ENCODE measurements around the gene KCNC4.

KCNC4 gene

GRCh38 chr1:110209715-110210603 is at the start of gene KCNC4:
TSS of gene KCNC4 (plus strand) at chr1:110210314. CDS start at chr1:110211500, 1,186 bp downstream.
- DNase-seq (ENCODE audit: low read depth, low spot score), result peak; percentile 65

- no peak for DNase-seq (ENCODE audit: low read depth, low spot score)
These were observed 49.5 kb upstream of the KCNC4 start for GRCh38 chr1:110160538-110161100.

- DNase-seq (ENCODE audit: low read depth, low spot score), result no peak
These were observed 48.9 kb upstream of the KCNC4 start for GRCh38 chr1:110161165-110161564.

- DNase-seq (ENCODE audit: low read depth, low spot score), result no peak
These were observed 48.3 kb upstream of the KCNC4 start for GRCh38 chr1:110161849-110162248.

- no peak for DNase-seq (ENCODE audit: low read depth, low spot score)
These were observed 46.5 kb upstream of the KCNC4 start for GRCh38 chr1:110163591-110163990.

GRCh38 chr1:110164725-110165350 is 45.3 kb upstream of the KCNC4 start:
- DNase-seq (ENCODE audit: low read depth, low spot score), result no peak

- DNase-seq (ENCODE audit: low read depth, low spot score), result no peak
These were observed 44.3 kb upstream of the KCNC4 start for GRCh38 chr1:110165761-110166231.

- no peak for DNase-seq (ENCODE audit: low read depth, low spot score)
These were observed 43.3 kb upstream of the KCNC4 start for GRCh38 chr1:110166861-110167260.

- peak; percentile 18 for DNase-seq (ENCODE audit: low read depth, low spot score)
These were observed 39.1 kb upstream of the KCNC4 start for GRCh38 chr1:110170766-110171733.

- DNase-seq (ENCODE audit: low read depth, low spot score), result no peak
These were observed 38.1 kb upstream of the KCNC4 start for GRCh38 chr1:110172001-110172400.

- DNase-seq (ENCODE audit: low read depth, low spot score), result peak; percentile 13
These were observed 36.5 kb upstream of the KCNC4 start for GRCh38 chr1:110173466-110174105.

GRCh38 chr1:110174961-110175360 is 35.2 kb upstream of the KCNC4 start:
- DNase-seq (ENCODE audit: low read depth, low spot score), result no peak

- DNase-seq (ENCODE audit: low read depth, low spot score), result no peak
These were observed 33.7 kb upstream of the KCNC4 start for GRCh38 chr1:110176299-110176956.

GRCh38 chr1:110177775-110178174 is 32.3 kb upstream of the KCNC4 start:
- DNase-seq (ENCODE audit: low read depth, low spot score), result no peak

- no peak for DNase-seq (ENCODE audit: low read depth, low spot score)
These were observed 26.4 kb upstream of the KCNC4 start for GRCh38 chr1:110183642-110184167.

GRCh38 chr1:110184446-110184845 is 25.7 kb upstream of the KCNC4 start:
- DNase-seq (ENCODE audit: low read depth, low spot score), result no peak

GRCh38 chr1:110185181-110185580 is 24.9 kb upstream of the KCNC4 start:
- no peak for DNase-seq (ENCODE audit: low read depth, low spot score)

GRCh38 chr1:110186558-110186957 is 23.6 kb upstream of the KCNC4 start:
- no peak for DNase-seq (ENCODE audit: low read depth, low spot score)

GRCh38 chr1:110187139-110187890 is 22.8 kb upstream of the KCNC4 start:
- DNase-seq (ENCODE audit: low read depth, low spot score), result peak; percentile 24
